OCI-M2 (cell line): ENCODE results near the gene EFHC1.

ENCODE experiments used
- DNase-seq: peaks from one replicate; lab custom pipeline; 2025; ENCODE audit not compliant: unreplicated experiment; lab: John Stamatoyannopoulos, UW

Gene EFHC1

DNA sequence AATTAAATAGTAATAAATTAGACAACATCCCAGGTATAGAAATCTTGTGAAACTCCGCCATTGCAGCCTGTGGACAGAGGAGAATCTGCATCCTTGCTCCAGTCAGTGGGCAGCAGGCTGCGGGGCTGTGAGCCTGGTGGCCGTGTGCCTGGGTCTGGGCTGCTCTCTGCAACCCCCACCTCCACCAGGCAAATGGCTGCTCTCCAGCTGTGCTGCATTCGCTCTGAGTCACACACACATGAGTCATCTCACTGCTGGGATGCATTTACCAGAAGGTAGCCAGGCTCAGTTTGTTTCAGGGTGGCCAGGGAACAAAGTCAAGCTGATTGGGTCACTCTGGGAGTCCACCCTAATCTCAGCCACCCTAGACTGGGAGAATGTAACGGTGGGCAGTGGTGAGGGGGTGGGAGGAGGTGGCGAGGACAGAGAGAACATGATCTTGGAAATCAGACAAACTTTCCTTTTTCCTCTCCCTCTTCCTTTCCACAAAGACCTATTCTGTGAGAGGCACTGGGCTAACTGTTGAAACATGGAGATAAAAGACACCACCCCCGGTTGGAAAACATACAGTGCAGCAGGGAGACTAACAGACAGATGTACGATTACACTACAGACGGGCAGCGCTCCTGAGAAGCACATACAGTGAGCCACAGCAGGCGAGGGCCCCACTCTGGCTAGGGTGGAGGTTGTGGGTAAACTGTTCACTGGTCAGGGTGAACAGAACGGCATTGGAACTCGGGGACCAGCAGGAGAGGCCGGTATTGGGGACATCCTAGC lies 97.5 kb downstream of the EFHC1 start:
- DNase-seq, result peak; percentile 40

DNA sequence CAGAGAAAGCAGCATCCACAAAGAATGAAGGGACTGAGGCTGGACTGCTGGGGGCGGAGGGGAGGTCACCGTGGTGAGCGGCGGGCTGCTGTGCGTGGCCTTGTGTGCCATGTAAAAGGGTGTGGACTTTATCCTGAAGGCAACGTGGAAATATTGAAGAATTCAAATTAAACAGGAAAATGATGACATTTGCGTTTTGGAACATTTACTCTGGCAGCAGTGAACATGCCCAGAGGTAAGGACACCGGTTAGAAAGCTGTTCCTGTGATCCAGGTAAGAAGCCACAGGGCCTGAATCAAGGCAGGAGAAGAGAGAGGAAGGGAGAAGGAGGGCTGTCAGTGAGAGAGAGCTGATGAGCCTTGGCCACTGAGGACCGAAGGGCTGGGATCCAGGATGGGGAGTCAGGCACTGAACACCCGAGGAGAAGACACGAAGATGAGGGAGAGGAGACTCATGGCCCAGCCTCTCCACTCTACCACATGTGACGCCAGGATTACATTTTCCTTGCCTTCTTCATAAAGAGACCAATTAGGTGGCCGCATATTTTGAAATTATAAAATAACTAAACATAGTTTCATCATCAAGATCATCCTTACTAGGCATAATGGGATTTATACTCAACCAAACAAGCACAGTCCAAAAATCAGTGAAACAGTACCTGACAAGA lies 98.3 kb downstream of the EFHC1 start:
- DNase-seq, result no peak

DNA sequence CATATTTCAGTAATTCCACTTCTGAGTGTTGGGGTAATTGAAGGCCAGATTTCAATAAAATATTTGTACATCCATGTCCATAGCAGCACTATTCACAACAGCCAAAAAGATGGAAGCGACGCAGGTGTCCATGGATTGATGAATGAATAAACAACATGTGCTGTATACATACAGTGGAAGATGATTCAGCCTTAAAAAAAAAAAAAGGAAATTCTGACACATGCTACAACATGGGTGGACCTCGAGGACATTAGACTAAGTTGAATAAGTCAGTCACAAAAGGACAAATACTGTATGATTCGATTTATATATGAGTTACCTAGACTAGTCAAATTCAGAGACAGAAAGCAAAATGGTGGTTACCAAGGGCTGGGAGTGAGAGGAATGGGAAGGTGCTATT lies 99.5 kb downstream of the EFHC1 start:
- no peak for DNase-seq

DNA sequence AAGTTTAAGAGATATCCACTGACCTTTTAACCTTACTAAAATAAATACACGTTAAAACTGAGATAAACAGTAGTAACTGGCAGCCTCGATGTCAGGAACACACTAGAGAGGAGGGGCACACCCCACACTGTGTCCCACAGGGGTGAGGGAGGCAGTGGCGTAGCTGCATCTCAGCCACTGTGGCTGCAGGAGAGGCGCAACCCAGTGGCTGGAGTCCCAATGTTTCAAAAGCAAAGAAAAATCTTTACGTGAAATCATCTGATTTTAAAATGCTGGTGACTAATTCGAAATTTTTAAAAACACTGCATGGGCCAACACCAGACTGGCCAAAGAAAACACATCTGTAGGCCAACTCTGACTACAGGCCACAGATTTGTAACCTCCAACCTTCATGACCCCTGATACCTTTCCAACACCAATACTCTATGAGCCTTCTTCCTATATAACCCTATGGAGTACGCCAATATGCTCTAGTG lies 102.0 kb downstream of the EFHC1 start:
- no peak for DNase-seq

DNA sequence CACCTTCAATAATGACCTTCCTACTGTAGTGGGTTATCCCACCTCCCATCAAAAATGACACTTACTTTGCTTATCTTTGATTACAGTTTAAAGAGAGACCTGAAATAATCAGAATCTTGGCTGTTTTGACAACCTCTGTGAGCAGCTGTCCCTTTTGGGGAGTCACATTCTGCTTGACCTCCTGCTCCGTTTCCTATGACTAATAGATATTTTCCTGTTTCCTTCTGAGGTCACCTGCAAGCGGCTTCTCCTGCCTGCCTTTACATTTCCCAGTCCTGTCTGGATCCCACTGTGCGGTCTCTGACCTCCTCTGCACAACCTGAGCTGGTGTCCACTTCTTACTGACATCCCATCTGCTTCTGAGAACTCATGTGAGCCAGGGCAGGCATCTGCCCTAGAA lies 102.5 kb downstream of the EFHC1 start:
- DNase-seq, result no peak

DNA sequence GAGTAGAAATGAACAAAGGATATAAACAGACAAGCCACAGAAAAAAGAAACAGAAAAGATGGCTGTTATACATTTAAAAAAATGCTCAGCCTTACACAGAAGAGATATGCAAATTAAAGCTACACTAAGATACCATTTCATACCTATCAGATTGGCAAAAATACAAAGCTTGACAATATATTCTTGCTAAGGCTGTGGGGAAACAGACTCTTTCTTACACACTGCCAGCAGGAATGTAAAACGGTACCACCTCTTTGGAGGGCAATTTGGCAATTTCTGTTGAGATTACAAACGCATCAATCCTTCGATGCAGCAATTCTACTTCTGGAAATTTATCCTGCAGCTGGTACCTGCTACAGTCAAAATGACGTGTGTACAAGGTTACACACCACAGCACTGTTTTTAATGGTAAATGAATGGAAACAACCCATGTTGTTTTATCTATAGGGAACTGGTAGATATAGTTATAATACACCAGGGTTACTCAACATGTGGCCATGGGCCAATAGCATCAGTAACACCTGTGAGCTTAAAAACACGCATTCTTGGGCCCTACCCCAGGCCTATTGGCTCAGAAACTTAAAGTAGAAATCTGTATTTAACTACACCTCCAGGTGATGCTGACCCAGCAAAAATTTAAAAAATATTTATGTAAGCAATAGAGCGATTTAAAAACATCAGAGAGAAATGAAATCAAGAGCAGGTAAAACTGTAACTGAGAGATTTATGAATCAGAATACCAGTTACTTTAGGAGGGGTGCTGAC lies 103.4 kb downstream of the EFHC1 start:
- DNase-seq, result no peak

DNA sequence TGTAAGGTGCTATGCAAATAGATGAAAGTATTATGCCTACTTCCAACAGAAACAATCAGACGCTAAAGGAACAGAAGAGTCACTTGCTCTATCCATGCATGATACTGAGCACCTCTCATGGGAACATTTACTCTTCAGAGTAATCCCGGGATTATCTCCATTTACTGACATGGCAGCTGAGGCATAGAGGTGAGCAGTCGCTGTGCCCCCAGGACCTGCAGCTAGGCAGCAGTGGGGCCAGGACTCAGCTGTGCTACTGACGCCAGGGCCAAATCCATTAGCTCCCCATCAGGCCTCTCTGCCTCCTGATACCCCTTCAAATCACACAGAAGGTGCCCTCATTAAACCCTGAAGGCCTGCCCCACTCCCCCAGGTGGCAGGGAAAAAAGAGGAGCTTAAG lies 104.8 kb downstream of the EFHC1 start:
- no peak for DNase-seq

DNA sequence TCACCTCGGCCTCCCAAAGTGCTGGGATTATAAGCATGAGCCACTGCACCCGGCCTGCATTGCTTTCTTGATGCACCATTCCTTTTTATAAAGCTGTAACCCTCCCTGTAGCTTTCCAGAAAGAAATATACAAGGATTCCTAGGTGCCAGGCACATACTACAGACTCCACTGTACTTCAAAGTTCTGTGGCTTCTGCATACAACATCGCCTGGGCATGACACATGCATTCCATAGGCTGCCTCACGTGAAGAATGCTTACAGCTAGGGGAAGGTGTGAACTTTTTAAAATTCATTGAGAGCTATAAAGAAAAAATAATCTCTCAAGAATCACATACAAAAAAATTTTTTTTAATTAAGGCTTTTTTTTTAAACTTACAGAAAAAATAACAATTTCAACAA lies 106.5 kb downstream of the EFHC1 start:
- no peak for DNase-seq

DNA sequence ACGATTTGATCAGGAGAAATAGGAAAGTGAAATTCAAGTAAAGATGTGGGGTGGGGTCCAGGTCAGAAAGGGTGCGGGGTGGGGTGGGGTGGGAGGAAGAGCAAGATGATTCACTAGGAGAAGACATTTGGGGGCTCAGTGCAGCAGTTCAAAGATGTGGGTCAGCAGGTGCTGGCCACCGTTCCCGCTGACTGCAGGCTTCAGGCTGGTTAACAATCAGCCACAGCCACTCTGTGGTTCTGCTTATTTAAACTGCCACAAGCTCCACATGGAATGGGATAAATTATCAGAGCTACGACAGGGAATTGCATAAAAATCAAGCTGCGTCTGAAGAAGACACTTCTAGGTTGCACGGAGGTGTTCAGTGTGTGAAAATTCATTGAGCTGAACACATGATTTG lies 107.3 kb downstream of the EFHC1 start:
- no peak for DNase-seq

DNA sequence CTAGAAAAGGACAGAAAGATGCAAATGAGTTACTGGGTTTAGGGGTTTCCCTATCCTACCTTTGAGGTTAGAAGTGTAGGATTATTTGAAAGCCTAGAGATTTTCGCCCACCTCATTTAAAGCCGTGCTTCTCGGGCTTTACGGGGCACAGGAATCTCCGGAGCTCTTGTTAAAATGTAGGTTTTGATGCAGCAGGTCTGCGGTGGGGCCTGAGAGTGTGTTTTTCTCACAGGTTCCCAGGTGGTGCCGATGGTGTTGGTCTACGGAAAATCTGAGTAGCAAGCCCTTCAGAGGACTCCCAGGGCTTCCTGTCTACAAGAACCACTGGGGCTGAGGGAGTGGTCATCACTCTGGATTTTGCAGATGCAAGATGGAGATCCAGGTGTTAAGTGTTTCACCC lies 109.2 kb downstream of the EFHC1 start:
- DNase-seq, result no peak

DNA sequence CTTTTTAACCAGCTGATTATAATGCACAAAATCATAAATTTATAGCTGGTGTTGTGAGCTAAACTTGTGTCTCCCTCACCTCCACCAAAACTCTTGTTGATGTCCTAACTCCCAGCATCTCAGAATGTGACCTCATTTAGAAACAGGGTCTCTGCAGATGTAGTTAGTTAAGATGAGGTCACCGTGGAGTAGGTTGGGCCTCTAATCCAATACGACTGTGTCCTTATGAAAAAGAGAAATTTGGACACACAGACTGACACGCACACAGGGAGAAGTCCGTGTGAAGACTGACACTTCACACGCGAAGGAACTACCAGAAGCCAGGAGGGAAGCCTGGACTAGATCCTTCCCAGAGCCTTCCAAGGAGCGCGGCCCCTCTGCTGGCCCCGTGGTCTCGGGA lies 110.2 kb downstream of the EFHC1 start:
- DNase-seq, result no peak

DNA sequence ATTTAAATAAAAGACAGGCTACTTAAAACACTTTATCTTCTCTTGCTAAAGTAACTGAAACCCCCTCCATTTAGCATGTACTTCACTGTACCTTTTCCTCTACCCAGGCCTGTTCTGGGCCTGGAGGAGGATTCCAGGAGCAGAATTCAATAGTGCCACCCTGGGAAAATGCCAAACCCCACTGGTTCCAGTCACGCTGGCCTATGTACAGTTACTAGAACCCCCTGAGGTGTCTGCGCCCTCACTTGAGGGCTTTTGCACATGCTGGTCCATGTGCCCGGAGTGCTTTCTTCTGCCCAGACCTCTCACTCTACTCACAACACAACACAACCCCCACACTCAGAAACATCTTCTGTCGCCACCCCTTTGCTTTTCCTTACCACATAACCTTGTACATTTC lies 111.3 kb downstream of the EFHC1 start:
- DNase-seq, result no peak

DNA sequence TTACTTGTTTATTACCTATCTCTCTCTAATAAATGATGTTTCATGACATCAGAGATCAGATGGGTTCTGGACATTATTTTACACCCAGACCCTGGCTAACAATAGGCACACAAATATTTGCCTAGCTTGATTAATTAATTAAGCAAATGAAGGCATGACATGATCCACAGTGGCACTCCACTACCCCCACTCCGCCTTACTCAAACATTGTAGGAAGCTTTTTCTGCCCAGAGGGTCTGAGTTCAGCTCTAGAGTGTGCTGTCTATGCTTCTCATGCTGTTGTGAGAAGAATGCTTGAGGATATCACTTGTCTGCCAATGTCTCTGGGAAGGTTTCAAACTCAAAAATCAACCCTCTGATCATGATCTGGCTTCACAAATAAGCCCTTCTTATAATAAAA lies 111.7 kb downstream of the EFHC1 start:
- DNase-seq, result no peak

DNA sequence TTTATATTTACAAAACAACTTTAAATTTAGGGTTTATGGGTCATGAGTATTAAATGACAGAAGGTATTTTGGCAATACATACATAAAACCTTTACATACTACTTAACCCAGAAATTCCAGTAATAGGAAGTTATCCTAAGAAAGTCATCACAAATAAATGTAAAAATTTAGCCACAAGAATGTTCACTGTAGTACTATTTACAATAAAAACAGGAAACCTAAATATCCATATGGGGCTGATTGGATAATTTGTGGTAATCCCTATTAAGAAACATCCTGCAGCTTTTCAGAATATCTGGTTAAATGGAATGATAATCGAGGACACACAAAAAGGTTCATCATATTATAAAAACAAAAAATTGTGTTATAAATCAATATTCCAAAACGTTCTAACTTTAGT lies 112.3 kb downstream of the EFHC1 start:
- no peak for DNase-seq

DNA sequence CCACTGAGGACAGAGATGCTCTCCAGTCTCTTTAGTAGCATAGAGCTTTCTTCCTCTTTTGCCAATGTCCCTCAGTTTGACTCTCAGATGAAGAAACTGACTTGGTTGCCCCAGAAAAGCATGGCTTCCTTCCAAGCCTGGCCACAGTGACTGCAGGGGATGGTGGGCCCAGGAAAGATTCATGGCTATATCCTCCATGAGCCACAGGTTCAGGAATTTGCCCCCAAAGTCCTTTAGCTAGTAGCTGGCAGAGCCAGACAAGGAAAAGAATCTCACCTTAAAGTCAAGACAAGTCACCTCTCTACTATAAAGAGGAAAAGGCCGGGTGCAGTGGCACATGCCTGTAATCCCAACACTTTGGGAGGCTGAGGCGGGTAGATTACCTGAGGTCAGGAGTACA lies 113.3 kb downstream of the EFHC1 start:
- DNase-seq, result no peak

DNA sequence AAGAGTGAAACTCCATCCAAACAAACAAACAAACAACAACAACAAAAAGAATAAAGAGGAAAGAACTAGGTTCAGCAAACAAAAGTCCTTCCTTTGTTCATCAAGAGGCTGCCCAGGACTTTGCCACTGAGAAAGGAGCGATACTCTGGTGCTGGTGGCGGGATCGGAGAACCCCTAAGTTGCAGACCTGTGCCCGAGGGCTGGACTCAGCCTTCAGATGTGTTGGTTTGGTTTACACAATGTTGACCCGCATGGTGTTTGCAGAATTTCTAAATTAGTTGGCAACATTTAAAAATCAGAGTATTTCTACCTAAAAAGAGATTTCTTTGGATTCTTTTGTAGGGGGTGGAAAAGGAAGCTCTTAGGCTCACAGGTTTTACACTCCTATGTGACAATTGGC lies 114.2 kb downstream of the EFHC1 start:
- no peak for DNase-seq

DNA sequence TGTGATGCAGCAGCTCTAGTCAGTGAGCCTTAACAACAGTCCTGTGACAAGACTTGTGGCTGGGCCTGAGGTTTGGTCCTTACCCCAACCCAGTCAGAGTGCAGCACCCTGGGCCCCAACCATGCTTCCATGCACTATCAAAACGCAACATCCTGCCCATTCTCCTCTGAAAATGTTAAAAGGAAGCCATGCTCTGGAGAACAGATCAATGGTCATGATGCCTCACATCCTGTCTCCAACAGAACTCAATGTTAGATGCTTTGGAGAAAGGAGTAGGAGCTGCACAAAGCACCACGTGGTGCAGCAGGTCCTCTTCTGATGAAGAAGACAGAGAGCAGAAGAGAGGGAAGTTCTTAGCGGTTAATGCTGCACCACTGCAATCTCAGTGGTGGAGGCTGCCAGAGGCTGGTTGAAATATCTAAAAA lies 114.8 kb downstream of the EFHC1 start:
- no peak for DNase-seq

DNA sequence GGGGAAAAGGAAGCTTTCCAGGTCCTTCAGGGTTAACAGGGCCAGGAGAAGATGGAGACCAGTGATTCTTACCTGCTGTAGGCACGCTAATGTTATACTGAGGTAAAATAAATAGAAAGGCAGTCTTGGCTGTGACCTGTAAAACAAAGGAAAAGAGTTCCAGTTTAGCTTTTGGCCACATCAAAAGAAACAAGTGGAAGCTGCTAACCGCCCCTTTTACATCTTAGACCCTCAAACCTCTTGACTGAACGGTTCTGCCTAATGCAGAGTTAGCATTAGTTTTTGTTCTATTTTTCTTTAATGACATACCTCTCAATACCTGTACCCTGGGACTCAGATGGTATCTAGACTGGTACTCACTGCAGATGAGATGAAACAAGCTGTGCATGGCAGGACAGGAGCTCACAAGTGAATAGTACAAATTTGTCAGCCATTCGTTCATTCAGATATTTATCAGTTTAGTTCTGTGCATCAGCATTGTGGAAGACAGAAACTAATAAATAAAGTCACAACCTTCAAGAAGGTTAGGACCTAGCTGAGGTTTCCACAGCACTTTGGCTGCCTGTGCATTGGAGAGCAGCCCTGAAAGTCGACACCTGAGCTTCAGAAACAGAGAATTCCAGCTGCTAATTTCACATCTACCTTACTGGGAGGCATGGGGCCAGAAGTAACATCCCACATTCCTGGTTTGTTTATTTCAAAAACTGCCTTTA lies 115.7 kb downstream of the EFHC1 start:
- no peak for DNase-seq

DNA sequence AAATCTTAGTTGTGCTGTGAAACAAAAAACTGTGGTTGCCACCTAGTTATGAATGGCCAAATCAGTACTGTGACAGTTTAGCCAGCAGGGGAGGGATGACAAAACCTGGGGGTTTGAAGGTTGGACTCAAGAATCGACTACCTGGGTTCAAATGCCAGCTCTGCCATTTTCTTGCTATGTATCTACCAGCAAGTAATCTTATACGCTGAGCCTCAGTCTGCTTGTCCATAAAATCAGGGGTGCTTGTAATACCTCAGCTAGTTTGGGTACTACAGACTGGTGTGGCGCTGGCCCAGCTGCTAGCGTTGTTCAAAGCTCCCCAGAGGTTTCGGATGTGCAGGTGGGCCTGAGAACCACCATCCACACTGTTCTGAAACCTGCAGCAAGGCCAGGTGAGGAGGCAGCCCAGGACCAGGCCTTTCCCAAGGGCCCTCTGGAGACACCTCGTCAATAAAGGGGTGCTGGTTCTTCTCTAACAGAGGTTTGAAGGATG lies 116.3 kb downstream of the EFHC1 start:
- DNase-seq, result no peak

DNA sequence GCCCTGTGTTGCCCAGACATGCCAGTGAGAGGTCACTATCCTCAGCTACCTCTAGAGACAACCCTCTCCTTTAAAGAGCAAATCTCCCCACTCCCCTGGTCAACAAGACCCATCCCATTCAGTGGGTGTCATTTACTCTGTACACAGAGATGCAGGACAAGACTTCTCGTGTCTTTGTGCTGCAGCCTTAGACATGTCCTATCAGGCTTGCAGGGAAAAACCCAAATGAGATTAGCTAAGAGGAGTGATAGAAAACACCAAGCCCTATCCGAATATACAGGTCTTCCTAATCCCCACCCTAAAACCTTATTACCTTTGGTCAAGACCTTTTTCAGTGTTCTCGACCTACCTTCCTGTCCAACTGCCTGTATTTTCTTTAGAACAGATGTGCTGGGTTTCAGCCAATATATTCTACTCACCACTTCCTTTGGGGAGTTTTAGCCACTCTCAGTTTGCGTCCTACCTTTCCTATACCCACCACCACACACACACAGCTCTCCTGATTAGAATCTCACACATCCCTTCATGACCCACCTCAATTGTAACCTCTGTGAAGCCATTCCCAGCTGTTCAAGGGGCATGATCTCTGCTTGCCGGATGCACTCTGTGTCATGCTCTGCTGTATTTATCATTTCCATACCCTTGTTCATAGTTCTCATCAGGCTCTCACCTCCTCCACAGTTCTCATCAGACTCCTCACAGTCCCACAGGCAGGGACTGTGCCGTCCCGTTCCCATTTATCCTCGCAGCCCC lies 117.0 kb downstream of the EFHC1 start:
- no peak for DNase-seq
